Prostate gland (tissue), 2 donors: ENCODE results near the gene TMEM132D.

Experiments
- CTCF ChIP-seq, 4 experiments: fragments of 200-600 bp in 2 of 4; fragments of 450-650 bp in 2 of 4; sonication (generic) in 2 of 4; IDR thresholded peaks; 1 replicate in 3 of 4; 2 replicates in 1 of 4; pipeline ENCODE4 v1.5.1; 2016 to 2019; ENCODE audit warnings: antibody characterized with exemption in 4 of 4, mild to moderate bottlenecking in 2 of 4, moderate library complexity in 2 of 4
- POLR2A ChIP-seq: fragments of 450-650 bp; IDR thresholded peaks from one replicate; pipeline ENCODE4 v1.6.1; 2016; ENCODE audit warnings: antibody characterized with exemption, mild to moderate bottlenecking
- POLR2AphosphoS5 ChIP-seq: sonication (generic); formaldehyde crosslinking; IDR thresholded peaks from one replicate; pipeline ENCODE4 v1.6.1; 2017; ENCODE audit warnings: antibody characterized with exemption

GRCh38 chr12:129064209-129064855, 839.5 kb downstream of the TMEM132D start:
- TF ChIP-seq CTCF (IDR thresholded peaks at IDR 0.05) (no peak), POLR2A (no peak), POLR2AphosphoS5 (no peak)
